GM18519 (cell line): Measurements from ENCODE around the gene MSH3.
A peak's percentile ranks its signal among the peaks of the same experiment; 100 is the strongest.

Experiments
- ATAC-seq: cut with Tn5 transposase; IDR thresholded peaks from one replicate; pipeline ENCODE4 v1.9.1; 2021; ENCODE audit warnings: mild to moderate bottlenecking, moderate library complexity; ENCODE audit not compliant: unreplicated experiment, low FRiP score

Gene MSH3

GRCh38 chr5:80654391-80655230 lies at the start of gene MSH3, which contains the start of gene DHFR:
MSH3 (plus strand) TSS chr5:80654652; CDS start chr5:80654728, 76 bp downstream.
DHFR (minus strand) TSS chr5:80654983; CDS start chr5:80654489, 494 bp downstream.
- no peak for ATAC-seq

- ATAC-seq, result no peak
Measured at GRCh38 chr5:80607343-80607742, 47.1 kb upstream of the MSH3 start.

GRCh38 chr5:80607832-80608231 lies 46.6 kb upstream of the MSH3 start:
- peak; percentile 53 for ATAC-seq

GRCh38 chr5:80608731-80609130 lies 45.7 kb upstream of the MSH3 start:
- no peak for ATAC-seq

GRCh38 chr5:80609692-80610091 lies 44.8 kb upstream of the MSH3 start:
- ATAC-seq, result no peak

- ATAC-seq, result no peak
Measured at GRCh38 chr5:80615266-80615914, 39.1 kb upstream of the MSH3 start.

- ATAC-seq, result no peak
Measured at GRCh38 chr5:80618438-80618837, 36.0 kb upstream of the MSH3 start.

- no peak for ATAC-seq
Measured at GRCh38 chr5:80619086-80619485, 35.4 kb upstream of the MSH3 start.

- no peak for ATAC-seq
Measured at GRCh38 chr5:80620211-80620610, 34.2 kb upstream of the MSH3 start.

GRCh38 chr5:80622756-80623155 lies 31.7 kb upstream of the MSH3 start:
- no peak for ATAC-seq

- no peak for ATAC-seq
Measured at GRCh38 chr5:80623999-80624398, 30.5 kb upstream of the MSH3 start.

GRCh38 chr5:80625230-80625629 lies 29.2 kb upstream of the MSH3 start:
- no peak for ATAC-seq

GRCh38 chr5:80629281-80629680 lies 25.2 kb upstream of the MSH3 start:
- ATAC-seq, result no peak

- no peak for ATAC-seq
Measured at GRCh38 chr5:80631278-80632259, 22.9 kb upstream of the MSH3 start.

- ATAC-seq, result no peak
Measured at GRCh38 chr5:80632700-80633099, 21.8 kb upstream of the MSH3 start.

GRCh38 chr5:80634193-80634592 lies 20.3 kb upstream of the MSH3 start:
- no peak for ATAC-seq

- no peak for ATAC-seq
Measured at GRCh38 chr5:80641353-80641752, 13.1 kb upstream of the MSH3 start.

GRCh38 chr5:80644900-80645299 lies 9.6 kb upstream of the MSH3 start:
- no peak for ATAC-seq

- no peak for ATAC-seq
Measured at GRCh38 chr5:80646926-80647325, 7.5 kb upstream of the MSH3 start.

GRCh38 chr5:80653502-80653901 lies 950 bp upstream of the MSH3 start:
- ATAC-seq, result no peak

- no peak for ATAC-seq
Measured at GRCh38 chr5:80654054-80654390, 430 bp upstream of the MSH3 start.
